PFSK-1 (cell line): ENCODE measurements around the gene DCAF12.

Experiments
- FOXP2 ChIP-seq: optimal IDR thresholded peaks from 2 replicates; pipeline ENCODE3; 2011; ENCODE audit warnings: borderline replicate concordance, control low read depth, inconsistent platforms; ENCODE audit not compliant: insufficient read depth; ENCODE audit errors: extremely low read length, extremely low read depth
- POLR2AphosphoS5 ChIP-seq: IDR thresholded peaks from 2 replicates; pipeline ENCODE4 v1.6.1; 2012; ENCODE audit warnings: low read depth, mild to moderate bottlenecking, control low read depth, low read length, moderate library complexity
- REST ChIP-seq, 2 experiments: IDR thresholded peaks; 2 replicates each; pipeline versions ENCODE4 v1.6.1 to v1.8.0; 2011 to 2012; ENCODE audit warnings: low read depth in 2 of 2, low read length in 2 of 2, control low read depth in 1 of 2, inconsistent platforms in 1 of 2, mild to moderate bottlenecking in 1 of 2, moderate library complexity in 1 of 2; ENCODE audit not compliant: insufficient read depth in 1 of 2
- SIN3A ChIP-seq: IDR thresholded peaks from 2 replicates; pipeline ENCODE4 v1.6.1; 2012; ENCODE audit warnings: mild to moderate bottlenecking, low read length, moderate library complexity, borderline replicate concordance; ENCODE audit not compliant: insufficient read depth
- TAF1 ChIP-seq: IDR thresholded peaks from 2 replicates; pipeline ENCODE4 v1.6.1; 2012; ENCODE audit warnings: low read length, control low read depth, borderline replicate concordance; ENCODE audit not compliant: insufficient read depth

DNA sequence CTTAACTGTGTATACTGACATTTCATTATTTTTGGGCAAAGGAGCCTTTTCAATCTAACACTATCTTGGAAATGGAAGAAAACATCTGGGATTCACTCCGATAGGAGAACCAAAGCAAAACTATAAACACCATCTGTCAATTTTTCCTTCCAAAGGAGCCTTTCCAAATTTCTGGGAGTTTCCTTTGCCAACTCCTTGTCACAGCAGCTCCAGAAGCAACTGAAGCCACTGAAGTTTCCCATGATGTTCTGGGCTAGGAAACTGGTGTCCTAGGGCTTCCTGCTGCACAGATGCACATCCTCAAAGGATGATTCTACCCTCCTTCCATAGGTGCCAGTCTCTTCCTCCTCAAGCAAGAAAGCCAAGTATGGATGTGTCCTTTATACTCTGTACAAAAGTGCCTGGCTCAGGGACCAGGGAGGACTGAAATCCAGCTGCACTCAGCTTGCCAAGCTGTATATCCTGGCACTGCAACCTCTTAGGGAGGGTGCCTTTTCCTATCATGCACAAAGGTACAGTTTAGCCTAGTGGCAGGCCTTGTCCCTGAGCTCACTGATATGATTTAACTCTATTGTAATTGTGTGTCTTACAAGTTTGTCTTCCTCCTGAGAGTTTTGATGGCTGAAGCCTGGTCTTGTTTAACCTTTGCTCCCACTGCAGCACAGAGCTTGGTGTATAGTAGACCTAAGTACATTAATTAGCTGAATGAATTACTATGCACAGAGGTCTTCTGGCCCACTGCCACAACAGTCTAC, 43.9 kb upstream of the DCAF12 start:
- TF ChIP-seq REST (IDR thresholded peaks at IDR 0.05; ENCODE audit: insufficient read depth in 1 of 2, low read depth in 2 of 2, low read length in 2 of 2) = no peak
- no peak for TF ChIP-seq SIN3A
- TF ChIP-seq POLR2AphosphoS5 = no peak
- TF ChIP-seq TAF1 = no peak
- no peak for TF ChIP-seq FOXP2
